Stomach (tissue), 4 donors: Measurements from ENCODE around the gene MTHFD1.

Experiments
- EP300 ChIP-seq: sonication (generic); formaldehyde crosslinking; IDR thresholded peaks from one replicate; pipeline ENCODE4 v1.6.1; 2017; ENCODE audit warnings: antibody characterized with exemption
- POLR2A ChIP-seq, 4 donors: fragments of 450-650 bp; IDR thresholded peaks; one replicate each; pipeline ENCODE4 v1.6.1; 2016; ENCODE audit warnings: antibody characterized with exemption in 4 of 4, control low read depth in 2 of 4, mild to moderate bottlenecking in 1 of 4, moderate library complexity in 1 of 4
- POLR2AphosphoS5 ChIP-seq, 3 donors: sonication (generic); formaldehyde crosslinking; IDR thresholded peaks; one replicate each; pipeline ENCODE4 v1.6.1; 2016; ENCODE audit warnings: antibody characterized with exemption in 3 of 3

DNA sequence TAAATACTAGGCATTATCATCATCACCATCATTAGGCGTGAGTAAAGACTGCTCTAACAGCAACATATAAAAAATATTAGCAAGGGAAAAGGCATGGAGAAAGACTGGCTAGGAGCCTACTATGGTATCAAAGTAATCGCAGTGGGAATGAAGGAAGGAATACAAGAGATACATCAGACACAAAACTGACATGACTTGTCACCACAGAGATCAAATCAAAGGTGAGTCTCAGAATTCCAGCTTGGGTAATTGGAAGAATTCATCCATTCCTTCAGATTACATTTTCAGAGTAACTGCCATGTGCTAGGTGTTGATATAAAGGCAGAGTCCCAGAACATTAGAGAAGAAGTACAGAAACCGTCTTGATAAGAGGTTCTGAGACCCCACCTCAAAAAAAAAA is 105.3 kb downstream of the MTHFD1 start:
- no peak for TF ChIP-seq POLR2A (IDR thresholded peaks at IDR 0.05)
- no peak for TF ChIP-seq EP300
- no peak for TF ChIP-seq POLR2AphosphoS5 (IDR thresholded peaks at IDR 0.05)
